ENCODE measurements around the gene HOXD13. TPM values are rescaled to one million over a fixed set of nuclear protein-coding genes. Genes with fewer than 3 reads are reported as not detected.

HOXD13 gene
- total RNA-seq: not detected
- long read RNA-seq: 0 reads

GRCh38 chr2:176092270-176093144 is at the start of gene HOXD13:
TSS of gene HOXD13 (plus strand) at chr2:176092721. CDS start at chr2:176092891, 170 bp downstream.
- Histone ChIP-seq H3K4me3 (peak within 1 kb of the TSS; percentile 53), H3K27me3 (ENCODE audit: low read depth) (peaks cover 100% of the 10 kb centered on the region), H3K4me1 (peaks cover 37% of the 10 kb centered on the region), H3K9me3 (replicated peaks) (no peaks in the 10 kb centered on the region), H3K27ac (replicated peaks) (no peak within 1 kb of the TSS), H3K36me3 (no peaks in the 10 kb centered on the region)
- no peak for DNase-seq
- intact Hi-C loops (cut with micrococcal nuclease): loop anchor here (5.0 kb wide), 1 partner anchor 730 kb away; no protein-coding TSS in a partner anchor
- no peak for TF ChIP-seq CTCF (IDR thresholded peaks at IDR 0.05; ENCODE audit: borderline replicate concordance)

- DNase-seq: no peak
Measured at GRCh38 chr2:176056406-176056805, 36.1 kb upstream of the HOXD13 start.

GRCh38 chr2:176063958-176064357 is 28.6 kb upstream of the HOXD13 start:
- H3K9me3 ChIP-seq (replicated peaks): no peaks in the 10 kb centered on the region
- H3K4me1 ChIP-seq: peaks cover 21% of the 10 kb centered on the region
- DNase-seq: no peak
- H3K27ac ChIP-seq (replicated peaks): no peak overlapping the region
- H3K36me3 ChIP-seq: no peaks in the 10 kb centered on the region
- H3K4me3 ChIP-seq: no peak overlapping the region
- peaks cover 99% of the 10 kb centered on the region for H3K27me3 ChIP-seq (ENCODE audit: low read depth)
- no peak for TF ChIP-seq CTCF (IDR thresholded peaks at IDR 0.05; ENCODE audit: borderline replicate concordance)
- intact Hi-C loops (cut with micrococcal nuclease): no loop called here

More at GRCh38 chr2:176056406-176056805, 36.1 kb upstream of the HOXD13 start:
- intact Hi-C loops (cut with micrococcal nuclease): no loop called here
- no peak for TF ChIP-seq CTCF (IDR thresholded peaks at IDR 0.05; ENCODE audit: borderline replicate concordance)
- H3K27ac ChIP-seq (replicated peaks): no peak overlapping the region
- H3K36me3 ChIP-seq: no peaks in the 10 kb centered on the region
- H3K27me3 ChIP-seq (ENCODE audit: low read depth): peaks cover 77% of the 10 kb centered on the region
- H3K4me1 ChIP-seq: no peaks in the 10 kb centered on the region
- H3K4me3 ChIP-seq: no peak overlapping the region
- H3K9me3 ChIP-seq (replicated peaks): no peaks in the 10 kb centered on the region

- DNase-seq: no peak
- H3K9me3 ChIP-seq (replicated peaks): no peaks in the 10 kb centered on the region
- peaks cover 21% of the 10 kb centered on the region for H3K4me1 ChIP-seq
- no peak overlapping the region for H3K27ac ChIP-seq (replicated peaks)
- TF ChIP-seq CTCF (IDR thresholded peaks at IDR 0.05; ENCODE audit: borderline replicate concordance): no peak
- intact Hi-C loops (cut with micrococcal nuclease): no loop called here
- peak overlapping the region; percentile 51 for H3K4me3 ChIP-seq
- H3K36me3 ChIP-seq: no peaks in the 10 kb centered on the region
- peaks cover 99% of the 10 kb centered on the region for H3K27me3 ChIP-seq (ENCODE audit: low read depth)
Measured at GRCh38 chr2:176066645-176067588, 25.6 kb upstream of the HOXD13 start.

Measured in left ventricle myocardium inferior (tissue), 1 donor.